Measurements from ENCODE around the gene DPP3.

- TF ChIP-seq CTCF (conservative IDR thresholded peaks at IDR 0.05; ENCODE audit: low read length) (no peak), EZH2phosphoT487 (IDR thresholded peaks at IDR 0.05; ENCODE audit: borderline replicate concordance, low read depth, low read length) (no peak)
Observed at GRCh38 chr11:66488957-66489356, 8.7 kb downstream of the DPP3 start.
